ENCODE data around the gene SEMA4D. TPM values are rescaled to one million over a fixed set of nuclear protein-coding genes. Genes with fewer than 3 reads are reported as not detected.

SEMA4D gene
- total RNA-seq, 1 donor from 2014 or later: 79.7 TPM

DNA sequence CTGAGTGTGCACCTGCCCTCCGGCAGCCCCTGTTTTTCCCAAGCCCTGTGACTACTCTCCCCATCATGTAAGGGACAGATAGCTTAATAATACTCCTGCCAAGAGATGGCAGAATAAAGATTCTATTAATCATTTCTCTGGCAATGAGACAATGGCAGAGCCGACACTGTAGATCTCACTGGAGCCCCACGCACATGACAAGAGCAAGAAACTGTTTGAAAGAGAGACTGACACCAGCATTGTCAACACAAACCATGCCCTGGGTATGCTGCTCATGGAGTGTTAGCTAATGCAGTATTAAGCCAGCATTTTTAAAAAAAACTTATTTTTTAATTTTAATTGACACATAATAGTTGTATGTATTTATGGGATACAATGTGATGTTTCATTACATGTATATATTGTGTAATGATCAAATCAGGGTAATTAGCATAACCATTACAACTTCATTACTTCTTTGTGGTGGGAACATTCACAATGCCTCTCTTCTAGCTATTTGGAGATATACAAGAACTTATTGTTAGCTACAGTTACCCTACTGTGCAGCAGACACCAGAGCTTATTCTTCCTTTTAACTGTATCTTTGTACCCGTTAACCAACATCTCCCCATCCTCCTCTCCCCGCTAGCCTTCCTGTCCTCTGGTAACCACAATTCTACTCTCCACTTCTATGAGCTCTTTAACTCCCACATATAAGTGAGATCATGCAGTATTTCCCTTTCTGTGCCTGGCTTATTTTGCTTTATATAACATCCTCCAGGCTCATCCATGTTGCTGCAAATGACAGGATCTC lies 31.5 kb upstream of the SEMA4D start:
- DNase-seq (no peak), ATAC-seq (ENCODE audit: low read depth) (no peak)
- Mint-ChIP-seq H3K4me3 (no peak overlapping the region), H3K9me3 (peaks cover 3% of the 10 kb centered on the region), H3K27ac (no peak overlapping the region), H3K4me1 (peaks cover 19% of the 10 kb centered on the region), H3K36me3 (ENCODE audit: low read depth) (no peaks in the 10 kb centered on the region), H3K27me3 (no peaks in the 10 kb centered on the region)
- TF ChIP-seq, protein P1, sequence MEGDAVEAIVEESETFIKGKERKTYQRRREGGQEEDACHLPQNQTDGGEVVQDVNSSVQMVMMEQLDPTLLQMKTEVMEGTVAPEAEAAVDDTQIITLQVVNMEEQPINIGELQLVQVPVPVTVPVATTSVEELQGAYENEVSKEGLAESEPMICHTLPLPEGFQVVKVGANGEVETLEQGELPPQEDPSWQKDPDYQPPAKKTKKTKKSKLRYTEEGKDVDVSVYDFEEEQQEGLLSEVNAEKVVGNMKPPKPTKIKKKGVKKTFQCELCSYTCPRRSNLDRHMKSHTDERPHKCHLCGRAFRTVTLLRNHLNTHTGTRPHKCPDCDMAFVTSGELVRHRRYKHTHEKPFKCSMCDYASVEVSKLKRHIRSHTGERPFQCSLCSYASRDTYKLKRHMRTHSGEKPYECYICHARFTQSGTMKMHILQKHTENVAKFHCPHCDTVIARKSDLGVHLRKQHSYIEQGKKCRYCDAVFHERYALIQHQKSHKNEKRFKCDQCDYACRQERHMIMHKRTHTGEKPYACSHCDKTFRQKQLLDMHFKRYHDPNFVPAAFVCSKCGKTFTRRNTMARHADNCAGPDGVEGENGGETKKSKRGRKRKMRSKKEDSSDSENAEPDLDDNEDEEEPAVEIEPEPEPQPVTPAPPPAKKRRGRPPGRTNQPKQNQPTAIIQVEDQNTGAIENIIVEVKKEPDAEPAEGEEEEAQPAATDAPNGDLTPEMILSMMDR (IDR thresholded peaks at IDR 0.05): no peak
- ChIA-PET POLR2A (interaction anchor here (0.6 to 1.0 kb wide), 2 partner anchors 30 to 78 kb away, joined by 3 read pairs; no protein-coding TSS in a partner anchor), CTCF (interaction anchor here (2.2 kb wide), 1 partner anchor 20 kb away, joined by 12 read pairs; no protein-coding TSS in a partner anchor)
- intact Hi-C loops (cut with micrococcal nuclease): no loop called here

DNA sequence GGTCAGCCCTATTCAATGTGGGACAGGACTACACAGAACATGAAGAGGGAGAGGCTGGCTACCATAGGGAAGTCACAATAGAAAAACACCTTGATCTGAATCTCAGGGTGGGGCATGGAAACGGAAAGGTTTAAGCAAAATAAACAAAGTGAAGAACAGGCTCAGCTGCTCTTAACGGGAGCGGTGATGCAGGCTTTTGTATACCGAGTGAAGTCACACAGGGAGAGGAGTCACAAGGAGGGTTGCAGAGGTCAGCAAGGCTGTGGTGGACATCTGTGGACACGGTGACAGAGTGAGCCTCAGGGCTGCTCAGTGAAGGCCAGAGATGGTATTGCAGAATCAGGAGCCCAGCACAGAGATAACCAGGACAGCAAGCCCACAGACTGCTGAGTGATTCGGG lies 30.6 kb upstream of the SEMA4D start:
- ChIA-PET CTCF (no interaction called here), POLR2A (no interaction called here)
- Mint-ChIP-seq H3K9me3 (peaks cover 3% of the 10 kb centered on the region), H3K27me3 (no peaks in the 10 kb centered on the region), H3K4me3 (no peak overlapping the region), H3K4me1 (peaks cover 28% of the 10 kb centered on the region), H3K36me3 (ENCODE audit: low read depth) (no peaks in the 10 kb centered on the region), H3K27ac (no peak overlapping the region)
- TF ChIP-seq, protein P1 (IDR thresholded peaks at IDR 0.05): no peak
- DNase-seq: no peak
- no peak for ATAC-seq (ENCODE audit: low read depth)
- intact Hi-C loops (cut with micrococcal nuclease): no loop called here

DNA sequence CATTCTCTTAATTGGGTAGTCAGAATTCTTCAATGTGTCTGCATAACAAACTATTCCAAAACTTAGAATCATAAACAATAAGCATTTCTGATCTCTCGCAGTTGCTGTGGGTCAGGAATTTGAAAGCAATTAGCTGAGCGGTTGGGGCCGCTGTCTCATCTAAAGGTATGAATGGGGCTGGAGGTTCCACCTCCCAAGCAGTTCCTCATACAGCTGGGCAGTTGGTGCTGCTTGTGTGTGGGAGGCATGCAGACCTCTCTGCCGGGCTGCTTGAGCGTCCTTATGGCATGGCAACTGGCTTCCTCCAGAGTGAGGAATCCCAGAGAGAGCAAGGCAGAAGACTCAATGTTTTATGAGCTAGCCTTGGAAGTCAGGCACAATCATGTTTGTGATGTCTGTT lies 30.2 kb upstream of the SEMA4D start:
- Mint-ChIP-seq H3K4me1 (peaks cover 32% of the 10 kb centered on the region), H3K4me3 (no peak overlapping the region), H3K36me3 (ENCODE audit: low read depth) (no peaks in the 10 kb centered on the region), H3K27me3 (no peaks in the 10 kb centered on the region), H3K9me3 (peaks cover 3% of the 10 kb centered on the region), H3K27ac (no peak overlapping the region)
- intact Hi-C loops (cut with micrococcal nuclease): no loop called here
- DNase-seq (no peak), ATAC-seq (ENCODE audit: low read depth) (no peak)
- POLR2A ChIA-PET: no interaction called here
- TF ChIP-seq, protein P1 (IDR thresholded peaks at IDR 0.05): no peak
- CTCF ChIA-PET: no interaction called here

DNA sequence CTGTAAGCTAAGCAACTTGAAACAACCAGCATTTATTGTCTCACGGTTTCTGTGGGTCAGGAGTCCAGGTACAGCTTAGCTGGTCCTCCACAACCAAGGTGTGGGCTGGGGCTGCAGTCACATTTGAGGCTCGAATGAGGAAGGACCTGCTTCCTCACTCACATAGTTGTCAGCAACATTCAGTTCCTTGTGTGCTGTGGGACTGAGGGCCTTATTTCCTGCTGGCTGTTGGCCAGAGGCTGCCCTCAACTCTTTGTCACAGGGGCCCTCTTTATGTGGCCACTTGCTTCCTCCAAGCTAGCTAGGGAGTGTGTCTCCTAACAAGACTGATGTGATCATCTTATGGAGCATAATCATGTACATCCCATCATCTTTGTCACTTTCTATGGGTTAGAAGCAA lies 29.2 kb upstream of the SEMA4D start:
- Mint-ChIP-seq H3K36me3 (ENCODE audit: low read depth) (no peaks in the 10 kb centered on the region), H3K27me3 (no peaks in the 10 kb centered on the region), H3K4me1 (peaks cover 42% of the 10 kb centered on the region), H3K4me3 (no peak overlapping the region), H3K27ac (no peak overlapping the region), H3K9me3 (peaks cover 3% of the 10 kb centered on the region)
- TF ChIP-seq, protein P1 (IDR thresholded peaks at IDR 0.05): no peak
- no peak for DNase-seq
- no peak for ATAC-seq (ENCODE audit: low read depth)
- CTCF ChIA-PET: interaction anchor here (2.0 kb wide), 1 partner anchor 22 kb away, joined by 8 read pairs; no protein-coding TSS in a partner anchor
- intact Hi-C loops (cut with micrococcal nuclease): no loop called here
- POLR2A ChIA-PET: interaction anchor here (0.6 to 1.0 kb wide), 2 partner anchors 15 to 1436 kb away, joined by 3 to 6 read pairs; no protein-coding TSS in a partner anchor

DNA sequence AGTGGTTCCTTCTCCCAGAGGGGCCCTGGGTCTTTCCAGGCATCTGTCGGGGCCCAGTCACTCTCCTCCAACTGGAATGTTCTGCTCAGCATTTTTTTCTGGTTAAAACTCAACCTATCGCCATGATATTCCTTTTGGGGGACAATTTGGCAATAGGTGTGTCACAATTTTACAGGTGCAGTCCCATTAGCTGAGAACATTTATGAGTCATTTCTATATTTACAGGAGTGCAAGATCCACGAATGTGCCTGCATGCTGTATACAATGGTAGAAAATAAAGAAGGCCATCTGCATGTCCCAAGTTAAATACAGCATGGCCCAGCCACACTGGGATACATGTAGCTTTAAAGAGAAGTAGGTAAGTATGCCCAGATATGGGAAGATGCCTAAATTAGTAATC lies 28.8 kb upstream of the SEMA4D start:
- Mint-ChIP-seq H3K4me1 (peaks cover 46% of the 10 kb centered on the region), H3K27ac (no peak overlapping the region), H3K4me3 (no peak overlapping the region), H3K9me3 (peaks cover 3% of the 10 kb centered on the region), H3K36me3 (ENCODE audit: low read depth) (no peaks in the 10 kb centered on the region), H3K27me3 (no peaks in the 10 kb centered on the region)
- TF ChIP-seq, protein P1 (IDR thresholded peaks at IDR 0.05): no peak
- ChIA-PET POLR2A (interaction anchor here (1.0 kb wide), 1 partner anchor 16 kb away, joined by 3 read pairs; no protein-coding TSS in a partner anchor), CTCF (interaction anchor here (2.0 kb wide), 1 partner anchor 22 kb away, joined by 8 read pairs; no protein-coding TSS in a partner anchor)
- intact Hi-C loops (cut with micrococcal nuclease): no loop called here
- ATAC-seq (ENCODE audit: low read depth) (no peak), DNase-seq (no peak)

Measured in activated B cell treated with CpG ODN at 0.5 μM for 24 hours (primary cell).